ENCODE data around the gene DOC2B. TPM values are rescaled to one million over a fixed set of nuclear protein-coding genes. Genes with fewer than 3 reads are reported as not detected.

Gene DOC2B
- total RNA-seq, 2 donors from 2014 or later, result 0.45 to 1.3 TPM

DNA sequence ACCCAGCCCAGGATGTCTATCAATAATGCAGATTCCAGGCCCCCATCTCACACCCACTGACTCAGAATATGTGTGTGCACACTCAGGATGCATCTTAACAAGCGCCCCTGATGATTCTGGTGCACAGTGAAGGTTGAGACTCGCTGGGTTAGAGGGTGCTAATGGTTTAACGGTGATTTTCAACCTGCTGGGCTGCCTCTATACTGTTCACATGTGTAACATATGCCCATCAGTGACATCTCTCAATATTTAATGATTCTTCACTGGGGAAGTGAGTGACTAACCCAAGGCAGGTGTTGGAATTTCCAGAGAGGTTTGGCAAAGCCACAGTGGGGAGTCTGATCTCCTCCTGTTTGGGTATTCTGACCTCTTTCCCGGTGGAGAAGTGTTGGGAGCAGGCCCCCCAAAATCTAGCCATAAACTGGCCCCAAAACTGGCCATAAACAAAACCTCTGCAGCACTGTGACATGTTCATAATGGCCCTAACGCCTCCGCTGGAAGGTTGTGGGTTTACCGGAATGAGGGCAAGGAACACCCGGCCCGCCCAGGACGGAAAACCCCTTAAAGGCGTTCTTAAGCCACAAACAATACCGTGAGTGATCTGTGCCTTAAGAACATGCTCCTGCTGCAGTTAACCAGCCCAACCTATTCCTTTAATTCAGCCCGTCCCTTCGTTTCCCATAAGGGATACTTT, 4.1 kb upstream of the DOC2B start:
- Mint-ChIP-seq H3K9me3 (no peaks in the 10 kb centered on the region), H3K27ac (peak overlapping the region; percentile 32), H3K4me1 (peaks cover 26% of the 10 kb centered on the region), H3K27me3 (peaks cover 21% of the 10 kb centered on the region), H3K4me3 (peak overlapping the region; percentile 55), H3K36me3 (ENCODE audit: low read depth) (no peaks in the 10 kb centered on the region)
- peak; percentile 47 for ATAC-seq (replicated peaks)

DNA sequence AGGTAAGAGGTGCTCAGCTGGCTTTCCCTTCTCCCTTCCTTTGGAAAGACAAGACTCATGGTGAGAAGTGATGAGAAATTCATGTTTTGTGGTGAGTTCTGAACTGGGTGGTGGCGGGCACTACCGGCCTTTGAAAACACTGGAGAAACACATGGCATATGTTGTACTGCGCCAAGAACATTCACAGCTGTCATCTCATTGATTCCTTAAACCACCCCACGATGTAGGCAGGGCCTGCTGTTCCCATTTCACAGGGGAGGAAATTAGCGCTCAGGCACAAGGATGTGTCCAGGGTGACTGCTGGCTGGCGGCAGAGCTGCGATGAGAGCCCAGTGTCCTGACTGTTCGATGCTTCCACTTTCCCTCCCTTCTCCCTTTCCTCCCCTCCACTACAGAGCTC, 1.6 kb upstream of the DOC2B start:
- no peak for ATAC-seq (replicated peaks)
- Mint-ChIP-seq H3K4me3 (no peak overlapping the region), H3K36me3 (ENCODE audit: low read depth) (no peaks in the 10 kb centered on the region)

DNA sequence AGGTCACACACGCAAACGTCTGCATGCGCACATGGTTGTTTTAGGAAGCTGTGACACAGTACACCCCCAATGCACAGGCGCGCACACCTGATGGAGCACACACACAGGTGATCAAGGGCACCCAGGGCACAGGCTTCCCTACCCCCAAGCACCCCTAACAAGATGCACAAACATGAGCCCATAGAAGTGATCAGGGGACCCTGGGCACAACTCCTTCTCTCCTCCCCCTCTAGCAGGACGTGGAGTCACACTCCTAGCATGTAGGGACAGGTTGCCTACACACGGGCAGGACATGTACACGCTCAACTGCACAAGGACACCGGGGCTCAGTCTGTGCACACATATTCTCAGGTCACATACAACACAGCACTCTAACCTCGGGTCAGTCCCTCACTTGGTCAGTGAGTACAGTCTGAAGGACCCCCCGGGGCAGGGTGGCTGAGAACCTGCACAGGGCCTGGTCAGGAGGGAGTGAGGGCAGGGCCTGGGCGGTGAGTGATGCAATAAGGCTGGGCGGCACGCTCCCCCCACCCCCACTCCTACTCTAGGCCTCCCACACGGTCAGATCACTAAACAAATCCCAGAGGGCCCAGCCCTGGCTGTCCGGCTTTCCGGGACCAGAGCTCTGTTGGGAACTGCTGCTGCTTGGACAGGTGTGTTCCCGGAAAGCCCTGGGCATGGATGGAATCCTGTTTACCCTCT, 751 bp upstream of the DOC2B start:
- ATAC-seq (replicated peaks), result no peak
- peaks cover 20% of the 10 kb centered on the region for H3K4me1 Mint-ChIP-seq
- H3K36me3 Mint-ChIP-seq (ENCODE audit: low read depth), result no peaks in the 10 kb centered on the region
- peak overlapping the region; percentile 35 for H3K4me3 Mint-ChIP-seq
- peaks cover 28% of the 10 kb centered on the region for H3K27me3 Mint-ChIP-seq
- no peak overlapping the region for H3K27ac Mint-ChIP-seq
- H3K9me3 Mint-ChIP-seq, result no peaks in the 10 kb centered on the region

More for the DNA sequence above, 1.6 kb upstream of the DOC2B start:
- H3K27ac Mint-ChIP-seq, result no peak overlapping the region
- peaks cover 20% of the 10 kb centered on the region for H3K4me1 Mint-ChIP-seq
- no peaks in the 10 kb centered on the region for H3K9me3 Mint-ChIP-seq
- H3K27me3 Mint-ChIP-seq, result peaks cover 27% of the 10 kb centered on the region

DNA sequence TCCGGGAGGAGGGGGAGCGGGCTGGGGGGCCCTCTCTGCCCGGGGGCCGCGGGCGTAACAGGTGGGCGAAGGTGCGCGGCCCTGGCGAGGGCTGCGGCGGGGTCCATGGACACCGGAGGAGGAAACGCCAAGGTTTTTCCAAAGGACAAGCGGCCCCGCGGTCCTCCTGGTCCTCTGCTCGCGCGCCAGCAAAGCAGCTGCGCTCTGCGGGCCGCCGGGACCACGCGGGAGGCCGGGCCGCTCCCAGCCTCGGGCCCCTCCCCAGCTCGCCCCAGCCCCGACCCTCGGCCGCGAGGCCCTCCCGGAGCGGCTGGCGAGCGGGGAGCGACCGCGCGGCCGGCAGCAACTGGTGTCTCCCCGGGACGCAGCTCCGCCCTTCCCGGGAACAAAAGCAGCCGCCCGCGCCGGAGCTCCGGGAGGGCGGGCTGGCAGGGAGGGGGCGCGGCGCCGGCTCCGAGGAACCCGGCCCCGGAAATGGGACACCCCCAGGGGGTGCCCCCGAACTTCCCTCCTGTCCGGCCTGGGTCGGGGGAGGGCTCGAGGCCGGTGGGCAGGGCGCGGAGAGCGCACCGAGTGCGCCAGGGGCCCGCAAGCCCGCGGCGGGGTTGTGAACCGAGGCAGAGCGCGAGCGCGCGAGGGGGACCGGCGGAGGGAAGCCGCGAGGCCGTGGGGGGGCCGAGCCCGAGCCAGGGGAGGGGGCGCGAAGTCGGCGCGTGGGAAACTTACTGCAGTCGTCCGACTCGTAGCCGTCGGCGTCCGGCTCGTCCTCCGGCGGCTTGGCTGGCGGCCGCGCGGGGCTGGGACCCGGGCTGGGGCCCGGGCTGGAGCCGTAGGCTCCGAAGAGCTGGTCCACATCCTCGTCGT, 837 bp downstream of the DOC2B start:
- ATAC-seq (replicated peaks), result no peak
- Mint-ChIP-seq H3K4me3 (no peak overlapping the region), H3K27me3 (peaks cover 28% of the 10 kb centered on the region), H3K27ac (no peak overlapping the region), H3K9me3 (no peaks in the 10 kb centered on the region), H3K36me3 (ENCODE audit: low read depth) (no peaks in the 10 kb centered on the region), H3K4me1 (peaks cover 12% of the 10 kb centered on the region)

DNA sequence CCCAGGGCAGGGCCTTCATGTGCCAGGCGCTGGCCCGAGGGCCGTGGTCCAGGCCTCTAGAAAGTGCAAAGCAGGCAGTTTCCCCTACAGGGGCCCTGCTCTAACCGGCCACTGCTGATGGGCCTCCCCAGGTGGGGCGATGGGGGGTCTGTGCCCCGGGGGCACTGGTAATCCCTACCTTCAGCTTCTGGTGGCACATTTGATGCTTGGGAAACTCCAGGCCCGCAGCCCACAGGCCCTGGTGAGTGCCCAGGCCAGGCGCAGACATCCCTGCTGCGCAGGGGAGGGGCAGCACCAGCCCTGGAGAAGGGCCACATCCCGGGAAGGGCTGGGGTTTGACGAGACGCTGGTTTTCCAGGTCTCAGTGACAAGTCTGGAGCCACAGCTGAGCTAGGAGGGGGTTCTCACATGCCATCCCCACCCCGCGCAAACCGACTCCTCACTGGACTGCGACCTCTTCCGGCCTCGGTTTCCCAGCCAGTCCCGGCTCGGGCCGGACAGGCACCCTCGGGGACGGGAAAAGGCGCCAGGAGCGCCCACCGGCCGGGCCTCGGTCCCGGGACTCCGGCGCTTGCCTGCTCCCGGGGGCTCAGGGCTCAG, 1.6 kb downstream of the DOC2B start:
- peaks cover 4% of the 10 kb centered on the region for H3K4me1 Mint-ChIP-seq
- peaks cover 28% of the 10 kb centered on the region for H3K27me3 Mint-ChIP-seq
- no peak for ATAC-seq (replicated peaks)

DNA sequence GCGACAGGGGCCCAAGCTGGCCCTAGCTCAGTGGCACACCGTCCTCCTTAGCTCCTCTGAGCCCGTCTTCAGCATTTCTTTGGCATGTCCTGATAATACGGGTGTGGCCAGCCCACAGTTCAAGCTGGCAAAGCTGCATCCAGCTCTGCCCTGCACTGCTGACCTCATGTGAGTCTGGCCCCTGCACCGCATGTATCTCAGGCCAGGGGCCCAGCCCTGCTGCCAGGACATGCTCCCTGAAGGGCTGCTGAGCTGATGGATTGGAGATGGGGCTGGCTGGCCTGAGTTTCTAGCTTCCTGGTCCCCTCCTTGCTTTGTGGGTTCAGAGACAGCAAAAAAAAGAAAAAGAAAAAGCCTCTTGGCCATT, 2.4 kb downstream of the DOC2B start:
- no peaks in the 10 kb centered on the region for H3K36me3 Mint-ChIP-seq (ENCODE audit: low read depth)
- H3K4me3 Mint-ChIP-seq, result no peak overlapping the region
- H3K4me1 Mint-ChIP-seq, result no peaks in the 10 kb centered on the region
- H3K27ac Mint-ChIP-seq, result no peak overlapping the region
- ATAC-seq (replicated peaks), result no peak
- H3K27me3 Mint-ChIP-seq, result peaks cover 23% of the 10 kb centered on the region
- no peaks in the 10 kb centered on the region for H3K9me3 Mint-ChIP-seq

More for the DNA sequence above, 1.6 kb downstream of the DOC2B start:
- Mint-ChIP-seq H3K27ac (no peak overlapping the region), H3K4me3 (no peak overlapping the region), H3K36me3 (ENCODE audit: low read depth) (no peaks in the 10 kb centered on the region), H3K9me3 (no peaks in the 10 kb centered on the region)

DNA sequence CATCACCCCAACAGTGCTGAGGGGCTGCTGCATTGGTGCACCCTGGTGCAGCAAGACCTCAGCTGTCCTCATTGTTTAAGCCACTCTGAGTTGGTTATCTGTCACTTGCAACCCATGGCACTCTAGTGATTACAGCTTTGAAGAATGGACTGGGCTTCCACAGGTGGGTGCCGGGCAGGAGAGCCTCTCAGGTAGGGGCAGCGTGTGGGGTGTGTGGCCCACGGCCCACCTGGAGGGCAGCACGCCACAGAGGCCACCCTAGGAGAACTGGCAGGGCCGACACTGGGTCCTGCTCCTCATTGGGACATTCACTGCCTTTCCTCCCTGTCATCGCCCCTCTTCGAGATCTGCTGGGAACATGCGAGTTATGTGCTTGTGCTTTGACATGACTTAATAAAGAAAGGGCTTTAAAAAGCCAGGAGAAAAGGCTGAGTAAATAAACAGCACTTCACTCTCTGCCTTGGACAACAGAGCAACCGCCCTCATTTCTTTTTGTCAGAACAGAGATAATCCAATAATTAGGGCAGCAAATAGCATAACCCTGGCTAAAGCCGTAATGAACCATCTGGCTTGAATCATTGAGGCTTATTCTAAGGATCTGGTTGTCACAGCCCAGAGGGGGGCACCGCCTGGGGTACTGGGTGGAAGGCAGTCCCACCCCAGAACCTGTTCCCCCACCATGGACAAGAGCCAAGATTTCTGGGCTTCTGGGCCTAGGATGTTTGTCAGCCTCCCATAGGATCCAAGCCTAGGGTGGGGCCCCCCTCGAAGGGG, 3.0 kb downstream of the DOC2B start:
- Mint-ChIP-seq H3K4me3 (no peak overlapping the region), H3K9me3 (no peaks in the 10 kb centered on the region), H3K36me3 (ENCODE audit: low read depth) (no peaks in the 10 kb centered on the region), H3K4me1 (no peaks in the 10 kb centered on the region), H3K27ac (no peak overlapping the region), H3K27me3 (peaks cover 18% of the 10 kb centered on the region)
- ATAC-seq (replicated peaks), result no peak

DNA sequence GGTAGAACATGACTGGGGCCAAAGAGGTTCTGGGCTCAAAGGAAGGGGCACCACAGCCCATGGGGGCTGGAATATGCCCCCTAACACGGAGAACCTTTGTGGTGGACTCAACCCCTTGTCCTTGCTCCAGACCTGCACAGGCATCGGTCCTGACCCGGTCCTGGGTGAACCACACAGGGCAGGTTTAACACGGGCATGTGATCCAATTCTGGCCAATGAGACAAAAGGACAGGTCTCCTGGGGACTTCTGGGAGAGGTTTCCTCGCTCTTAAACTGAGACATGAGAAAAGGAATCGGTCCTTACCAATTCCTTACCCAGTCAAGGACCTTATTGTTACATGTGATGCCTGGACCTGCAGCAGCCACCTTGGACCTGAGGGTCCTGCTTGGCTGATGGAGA, 3.7 kb downstream of the DOC2B start:
- H3K27me3 Mint-ChIP-seq, result peaks cover 11% of the 10 kb centered on the region
- no peaks in the 10 kb centered on the region for H3K4me1 Mint-ChIP-seq
- no peaks in the 10 kb centered on the region for H3K9me3 Mint-ChIP-seq
- H3K27ac Mint-ChIP-seq, result no peak overlapping the region
- H3K4me3 Mint-ChIP-seq, result no peak overlapping the region
- no peaks in the 10 kb centered on the region for H3K36me3 Mint-ChIP-seq (ENCODE audit: low read depth)
- no peak for ATAC-seq (replicated peaks)

DNA sequence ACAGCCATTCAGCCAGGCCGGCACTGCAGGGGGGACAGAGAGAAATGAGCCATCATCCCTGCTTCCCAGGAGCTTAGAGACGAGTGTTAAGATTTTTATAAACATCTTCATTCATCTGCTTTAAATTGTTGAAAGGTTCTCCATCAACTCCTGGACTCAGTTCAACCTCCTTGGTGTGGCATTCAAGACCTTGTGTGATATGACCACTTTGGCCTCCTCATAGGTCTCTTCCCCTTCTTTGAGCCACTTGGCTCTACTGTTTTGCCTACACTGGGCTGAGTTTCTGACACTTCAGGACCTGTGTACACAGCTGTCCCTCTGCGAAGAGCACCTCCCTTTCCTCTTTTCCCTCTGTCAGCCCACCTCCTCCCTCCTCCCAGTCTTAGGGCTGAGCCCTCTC, 4.3 kb downstream of the DOC2B start:
- Mint-ChIP-seq H3K9me3 (no peaks in the 10 kb centered on the region), H3K27me3 (peaks cover 9% of the 10 kb centered on the region), H3K4me3 (no peak overlapping the region), H3K36me3 (ENCODE audit: low read depth) (no peaks in the 10 kb centered on the region), H3K27ac (no peak overlapping the region), H3K4me1 (no peaks in the 10 kb centered on the region)
- no peak for ATAC-seq (replicated peaks)

DNA sequence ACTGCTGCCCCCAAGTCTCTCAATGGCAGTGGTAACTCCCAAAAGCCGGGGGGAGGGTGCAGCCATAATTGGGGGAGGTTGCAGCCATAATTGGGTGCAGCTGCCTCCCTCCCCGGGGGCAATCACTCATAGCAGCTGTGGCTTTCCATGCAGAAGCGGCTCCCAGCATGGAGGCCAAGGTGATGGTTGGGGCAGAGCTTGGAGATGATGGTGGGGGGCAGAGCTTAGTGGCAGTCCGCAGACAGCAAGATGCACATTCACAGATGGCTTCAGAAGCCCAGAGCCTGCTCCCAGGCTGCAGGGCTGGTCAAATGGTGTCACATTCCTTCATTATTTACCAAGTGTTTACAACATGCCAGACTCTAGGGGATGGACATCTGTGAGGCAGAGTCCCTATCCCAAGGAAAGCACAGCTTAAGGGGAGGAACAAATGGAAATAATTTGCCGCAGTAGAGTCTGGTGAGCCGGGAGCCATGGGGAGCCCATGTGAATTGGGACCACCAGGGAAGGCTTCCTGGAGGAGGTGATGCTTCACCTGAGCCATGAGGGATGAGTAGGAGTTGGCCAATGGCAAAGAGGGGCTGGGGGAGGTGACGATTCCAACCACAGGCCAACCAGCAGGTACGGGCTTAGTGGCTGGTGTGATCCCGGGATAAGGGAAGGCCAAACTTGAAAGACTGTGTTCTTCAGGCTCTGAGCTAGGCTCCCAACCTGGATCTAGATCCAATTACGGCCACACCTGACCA, 8.1 kb downstream of the DOC2B start:
- ATAC-seq (replicated peaks), result no peak
- Mint-ChIP-seq H3K9me3 (no peaks in the 10 kb centered on the region), H3K4me3 (no peak overlapping the region), H3K27ac (no peak overlapping the region), H3K4me1 (no peaks in the 10 kb centered on the region), H3K36me3 (ENCODE audit: low read depth) (no peaks in the 10 kb centered on the region), H3K27me3 (peaks cover 9% of the 10 kb centered on the region)

DNA sequence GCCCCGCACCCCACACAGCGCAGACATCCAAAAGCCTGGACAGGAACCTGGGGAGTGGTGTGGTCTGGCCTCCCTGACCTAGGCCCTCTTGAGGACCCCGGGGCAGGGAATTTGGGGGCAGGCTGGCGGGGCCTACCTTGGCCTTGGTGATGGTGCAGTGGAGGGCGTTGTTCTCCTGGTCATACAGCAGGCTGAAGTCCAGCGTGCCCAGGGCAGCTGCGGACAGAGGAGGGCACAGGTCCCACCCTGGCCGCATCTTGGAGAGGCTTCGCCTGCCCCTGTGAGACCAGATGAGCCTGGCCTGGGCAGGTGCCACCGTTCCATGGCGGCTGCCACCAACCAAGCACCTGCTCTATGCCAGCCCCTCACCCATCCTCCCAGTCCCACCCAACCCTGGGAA, 9.0 kb downstream of the DOC2B start:
- H3K27ac Mint-ChIP-seq, result no peak overlapping the region
- no peak overlapping the region for H3K4me3 Mint-ChIP-seq
- ATAC-seq (replicated peaks), result no peak
- H3K36me3 Mint-ChIP-seq (ENCODE audit: low read depth), result no peaks in the 10 kb centered on the region
- H3K9me3 Mint-ChIP-seq, result no peaks in the 10 kb centered on the region
- H3K27me3 Mint-ChIP-seq, result peaks cover 5% of the 10 kb centered on the region
- H3K4me1 Mint-ChIP-seq, result no peaks in the 10 kb centered on the region

DNA sequence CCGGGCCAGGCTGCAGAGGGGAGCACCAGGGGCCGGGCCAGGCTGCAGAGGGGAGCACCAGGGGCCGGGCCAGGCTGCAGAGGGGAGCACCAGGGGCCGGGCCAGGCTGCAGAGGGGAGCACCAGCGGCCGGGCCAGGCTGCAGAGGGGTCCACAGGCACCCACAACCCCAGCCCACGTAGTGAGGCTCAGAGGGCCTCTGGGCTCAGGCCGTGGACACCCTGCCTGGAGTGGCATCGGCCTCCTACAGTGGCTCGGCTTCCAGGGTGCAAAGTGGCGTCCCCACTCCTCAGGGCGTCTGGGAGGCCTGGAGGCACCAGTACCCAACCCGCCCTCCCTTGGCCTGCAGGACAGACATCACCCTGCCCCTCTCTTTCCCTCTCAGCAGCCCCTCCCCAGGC, 9.6 kb downstream of the DOC2B start:
- Mint-ChIP-seq H3K9me3 (no peaks in the 10 kb centered on the region), H3K4me1 (no peaks in the 10 kb centered on the region), H3K36me3 (ENCODE audit: low read depth) (no peaks in the 10 kb centered on the region), H3K4me3 (no peak overlapping the region), H3K27ac (no peak overlapping the region), H3K27me3 (peaks cover 5% of the 10 kb centered on the region)
- ATAC-seq (replicated peaks), result no peak

DNA sequence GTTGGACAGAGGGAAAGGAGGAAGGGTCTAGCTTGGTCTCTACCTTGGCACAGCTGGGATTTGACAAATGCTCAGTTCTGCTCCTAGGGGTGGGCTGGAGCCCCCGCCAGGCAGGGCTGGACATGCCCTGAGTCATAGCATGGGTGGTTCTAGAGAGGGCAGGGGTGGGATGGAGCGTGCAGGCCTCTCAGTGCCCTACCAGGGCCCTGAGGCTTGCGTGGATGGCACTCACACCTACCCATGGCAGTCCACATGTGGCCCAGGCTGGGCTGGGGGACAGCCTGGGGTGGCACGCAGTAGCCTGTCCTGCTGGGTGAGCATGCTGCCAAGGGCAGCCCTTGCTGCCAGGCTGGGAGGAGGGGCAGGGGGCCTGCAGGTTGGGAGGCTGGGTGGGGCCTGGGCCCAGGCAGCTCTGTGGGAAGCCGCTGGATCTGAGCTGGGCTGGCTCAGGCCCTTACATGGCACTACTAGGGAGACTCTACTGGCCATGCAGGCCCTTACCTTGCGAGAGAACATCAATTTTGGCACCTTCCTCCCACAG, 11.2 kb downstream of the DOC2B start:
- Mint-ChIP-seq H3K36me3 (ENCODE audit: low read depth) (no peaks in the 10 kb centered on the region), H3K9me3 (no peaks in the 10 kb centered on the region), H3K4me1 (no peaks in the 10 kb centered on the region), H3K27me3 (peaks cover 5% of the 10 kb centered on the region), H3K4me3 (no peak overlapping the region), H3K27ac (no peak overlapping the region)
- ATAC-seq (replicated peaks), result no peak
